CD4-positive, alpha-beta T cell (primary cell): ENCODE measurements around the gene ZEB1. TPM values are rescaled to one million over a fixed set of nuclear protein-coding genes. Genes with fewer than 3 reads are reported as not detected.

ENCODE experiments used
- ATAC-seq: fragments of 200-7000 bp; cut with Tn5 transposase; one replicate; pipeline ENCODE4 v1.10.0; 2022; ENCODE audit warnings: mild to moderate bottlenecking; ENCODE audit not compliant: poor library complexity
- CTCF ChIA-PET: fragments of 350-600 bp; sonication (Branson Sonifier 250); formaldehyde crosslinking; loops from one replicate; lab custom pipeline; 2021; ENCODE audit warnings: antibody characterized with exemption, inconsistent platforms; lab: Charles Lee
- POLR2A ChIA-PET: fragments of 350-600 bp; sonication (Branson Sonifier 250); formaldehyde crosslinking; loops from one replicate; lab custom pipeline; 2021; ENCODE audit warnings: antibody characterized with exemption, inconsistent platforms; lab: Charles Lee
- DNase-seq, 14 experiments: peaks; one replicate each; pipeline ENCODE4 v3.0.0-alpha.2; 2013 to 2020; ENCODE audit warnings: mixed read lengths in 2 of 14
- H3K27ac ChIP-seq, 2 donors: one replicate each; pipeline versions ENCODE4 v1.5.1 to v1.7.0; 2013; ENCODE audit warnings: low read length in 2 of 2, low read depth in 1 of 2, mild to moderate bottlenecking in 1 of 2
- H3K27me3 ChIP-seq, 2 experiments: 1 replicate in 1 of 2; 2 replicates in 1 of 2; pipeline versions ENCODE4 v1.6.1 to v1.7.0; 2013; ENCODE audit warnings: low read length in 2 of 2, control low read depth in 1 of 2, mild to moderate bottlenecking in 1 of 2, moderate library complexity in 1 of 2; ENCODE audit not compliant: insufficient read depth in 2 of 2, control insufficient read depth in 1 of 2
- H3K36me3 ChIP-seq: one replicate; pipeline ENCODE4 v1.6.1; 2013; ENCODE audit warnings: low read length, control low read depth; ENCODE audit not compliant: insufficient read depth
- H3K4me1 ChIP-seq: one replicate; pipeline ENCODE4 v1.6.1; 2013; ENCODE audit warnings: low read length, control low read depth; ENCODE audit not compliant: insufficient read depth
- H3K4me3 ChIP-seq: one replicate; pipeline ENCODE4 v1.5.1; 2013; ENCODE audit warnings: mild to moderate bottlenecking, low read length, moderate library complexity
- H3K9me3 ChIP-seq, 2 experiments: 1 replicate in 1 of 2; 2 replicates in 1 of 2; pipeline versions ENCODE4 v1.6.1 to v1.7.0; 2013; ENCODE audit warnings: low read length in 2 of 2, mild to moderate bottlenecking in 2 of 2, control low read depth in 1 of 2, moderate library complexity in 1 of 2; ENCODE audit not compliant: control insufficient read depth in 1 of 2, insufficient read depth in 1 of 2
- H3K27ac Mint-ChIP-seq: one replicate; pipeline ENCODE4 v1.8.0; 2020; ENCODE audit warnings: mixed read lengths
- H3K27me3 Mint-ChIP-seq: one replicate; pipeline ENCODE4 v1.8.0; 2021; ENCODE audit warnings: mixed read lengths
- H3K36me3 Mint-ChIP-seq: one replicate; pipeline ENCODE4 v1.8.0; 2021; ENCODE audit warnings: low read depth, mixed read lengths
- H3K4me1 Mint-ChIP-seq: one replicate; pipeline ENCODE4 v1.8.0; 2021; ENCODE audit warnings: low read depth, mixed read lengths
- H3K4me3 Mint-ChIP-seq: one replicate; pipeline ENCODE4 v1.8.0; 2020; ENCODE audit warnings: mild to moderate bottlenecking, mixed read lengths
- H3K9me3 Mint-ChIP-seq: one replicate; pipeline ENCODE4 v1.8.0; 2020; ENCODE audit warnings: mixed read lengths
- CTCF ChIP-seq: fragments of 200-600 bp; IDR thresholded peaks from one replicate; pipeline ENCODE4 v1.8.0; 2022; ENCODE audit warnings: antibody characterized with exemption, mild to moderate bottlenecking
- intact Hi-C, 2 experiments: fragments of 100-400 bp; cut with DNase I in 1 of 2; cut with micrococcal nuclease in 1 of 2; formaldehyde crosslinking; loops; one replicate each; pipeline versions ENCODE4 v1.15.1 to v1.9.0; 2023 to 2025; cut with DNase I, micrococcal nuclease
- total RNA-seq, 174 experiments: library from RNA in 2 of 174; stranded (reverse) in 2 of 174; gene quantifications; one replicate each; pipeline ENCODE4 v1.2.3 and lab custom pipeline; 2021 to 2026

The ZEB1 gene
- total RNA-seq, 2 experiments from 2014 or later = 132 to 134 TPM

- Mint-ChIP-seq H3K9me3 (peaks cover 25% of the 10 kb centered on the region), H3K27me3 (no peaks in the 10 kb centered on the region), H3K4me3 (no peak overlapping the region), H3K27ac (no peak overlapping the region), H3K4me1 (peaks cover 26% of the 10 kb centered on the region), H3K36me3 (peaks cover 81% of the 10 kb centered on the region)
- no peak for TF ChIP-seq CTCF
- Histone ChIP-seq H3K4me3 (no peak overlapping the region), H3K27ac (no peak overlapping the region), H3K9me3 (peaks cover 5 to 31% of the 10 kb centered on the region in 2 experiments), H3K27me3 (no peaks in the 10 kb centered on the region), H3K36me3 (peaks cover 44% of the 10 kb centered on the region), H3K4me1 (no peaks in the 10 kb centered on the region)
- CTCF ChIA-PET = interaction anchor here (1.1 kb wide), 1 partner anchor 651 kb away, joined by 3 read pairs; no protein-coding TSS in a partner anchor
- ATAC-seq = no peak
- DNase-seq = no peak
- POLR2A ChIA-PET = interaction anchor here (0.7 kb wide), 1 partner anchor 26 kb away, joined by 5 read pairs; no protein-coding TSS in a partner anchor
- intact Hi-C loops = no loop called here
Observed at GRCh38 chr10:31460242-31460641, 141.2 kb downstream of the ZEB1 start.

DNA sequence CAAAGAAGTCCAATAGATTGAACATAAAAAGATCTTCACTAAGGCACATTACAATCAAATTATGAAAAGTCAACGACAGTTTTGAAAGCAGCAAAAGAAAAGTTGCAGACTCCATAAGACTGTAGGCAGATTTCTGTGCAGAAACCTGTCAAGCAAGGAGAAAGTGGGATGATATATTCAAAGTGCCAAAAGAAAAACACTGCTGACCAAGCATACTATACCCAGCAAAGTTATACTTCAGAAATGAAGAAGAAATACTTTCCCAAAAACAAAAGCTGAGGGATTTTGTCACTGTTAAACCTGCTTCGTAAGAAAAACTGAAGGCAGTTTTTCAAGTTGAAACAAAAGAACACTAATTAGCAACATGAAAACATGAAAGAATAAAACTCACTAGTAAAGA is 145.5 kb downstream of the ZEB1 start:
- H3K4me1 ChIP-seq = no peaks in the 10 kb centered on the region
- Mint-ChIP-seq H3K36me3 (peaks cover 90% of the 10 kb centered on the region), H3K4me1 (peaks cover 6% of the 10 kb centered on the region), H3K27ac (no peak overlapping the region), H3K4me3 (no peak overlapping the region), H3K27me3 (no peaks in the 10 kb centered on the region), H3K9me3 (peaks cover 27% of the 10 kb centered on the region)
- no peak overlapping the region for H3K27ac ChIP-seq
- ChIA-PET CTCF (no interaction called here), POLR2A (no interaction called here)
- no peaks in the 10 kb centered on the region for H3K27me3 ChIP-seq
- DNase-seq = no peak
- no peak for TF ChIP-seq CTCF
- peaks cover 15 to 36% of the 10 kb centered on the region in 2 experiments for H3K9me3 ChIP-seq
- no peak for ATAC-seq
- peaks cover 66% of the 10 kb centered on the region for H3K36me3 ChIP-seq
- intact Hi-C loops = no loop called here
- no peak overlapping the region for H3K4me3 ChIP-seq

DNA sequence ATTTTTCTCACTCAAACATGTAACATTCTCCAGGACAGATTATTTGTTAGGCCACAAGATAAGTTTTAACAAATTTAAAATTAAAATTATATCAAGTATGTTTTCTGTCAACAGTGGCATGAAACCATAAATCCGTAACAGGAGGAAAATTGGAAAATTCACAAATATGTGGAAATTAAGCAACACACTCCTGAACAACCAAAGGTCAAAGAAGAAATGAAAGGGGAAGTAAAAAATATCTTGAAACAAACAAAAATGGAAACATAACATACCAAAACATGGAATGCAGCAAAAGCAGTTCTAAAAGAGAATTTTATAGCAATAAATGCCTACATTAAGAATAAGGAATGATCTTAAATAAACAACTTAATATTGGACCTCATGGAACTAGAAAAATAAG is 147.3 kb downstream of the ZEB1 start:
- H3K4me1 Mint-ChIP-seq = peaks cover 6% of the 10 kb centered on the region
- Histone ChIP-seq H3K36me3 (peaks cover 60% of the 10 kb centered on the region), H3K9me3 (peaks cover 15 to 36% of the 10 kb centered on the region in 2 experiments), H3K27ac (no peak overlapping the region), H3K4me3 (no peak overlapping the region), H3K4me1 (no peaks in the 10 kb centered on the region), H3K27me3 (no peaks in the 10 kb centered on the region)
- intact Hi-C loops = no loop called here
- ATAC-seq (no peak), DNase-seq (no peak)
- ChIA-PET POLR2A (no interaction called here), CTCF (no interaction called here)
- no peak overlapping the region for H3K27ac Mint-ChIP-seq
- H3K27me3 Mint-ChIP-seq = no peaks in the 10 kb centered on the region
- H3K9me3 Mint-ChIP-seq = peaks cover 25% of the 10 kb centered on the region
- H3K4me3 Mint-ChIP-seq = no peak overlapping the region
- H3K36me3 Mint-ChIP-seq = peaks cover 73% of the 10 kb centered on the region
- no peak for TF ChIP-seq CTCF
